ENCODE measurements around the gene ALG14.
"Not testable (repeated sequence)": the region's sequence is repeated elsewhere in the genome, so short reads cannot be mapped to it uniquely, and the experiment has no call there.

ALG14 gene

DNA sequence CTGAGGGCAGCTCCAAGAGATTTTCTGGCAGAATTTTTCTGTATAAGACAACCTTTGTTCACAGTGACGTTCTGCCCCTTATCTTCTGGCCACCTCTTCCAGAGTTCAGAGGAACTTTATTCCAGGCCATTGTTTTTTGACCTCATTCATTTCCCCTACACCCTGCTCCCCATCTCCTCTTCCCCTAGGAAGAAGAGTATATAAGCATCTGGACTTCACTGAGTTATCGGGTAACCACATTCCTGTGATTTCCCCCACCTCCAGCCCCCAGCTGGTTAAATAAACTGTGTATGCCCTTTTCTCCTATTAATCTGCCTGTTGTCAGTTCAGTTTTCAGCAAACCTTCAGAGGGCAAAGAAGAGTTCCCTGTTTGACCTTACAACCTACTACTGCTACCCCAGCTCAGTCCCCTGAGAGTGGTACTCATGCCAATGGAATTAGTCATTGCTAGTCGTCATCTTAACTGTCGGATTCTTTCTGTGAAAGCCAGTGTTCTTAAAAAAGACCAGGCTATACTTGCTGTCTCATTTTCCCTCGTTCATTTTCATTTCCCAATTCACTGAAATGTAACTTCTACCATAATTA, 14.3 kb upstream of the ALG14 start:
- no peak for DNase-seq

DNA sequence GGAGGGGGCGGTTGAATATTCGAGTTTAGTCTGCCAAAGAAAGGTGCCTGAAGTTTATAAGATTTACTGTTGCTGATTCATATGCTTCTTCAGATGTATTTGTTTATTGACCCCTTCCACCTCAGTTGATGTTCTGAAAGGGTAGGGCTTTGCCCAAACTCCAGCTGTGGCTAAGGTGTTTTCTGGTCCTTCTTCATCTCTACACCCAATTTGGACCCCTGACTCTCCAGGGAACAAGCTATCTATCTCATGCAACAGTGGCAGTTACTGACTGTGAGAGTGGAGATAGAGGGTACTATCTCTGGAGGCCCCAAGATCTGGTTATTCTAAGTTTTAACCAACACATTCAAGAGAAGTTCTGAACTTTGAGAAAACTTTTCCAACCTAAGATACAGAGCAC, 12.6 kb upstream of the ALG14 start:
- DNase-seq, result no peak

DNA sequence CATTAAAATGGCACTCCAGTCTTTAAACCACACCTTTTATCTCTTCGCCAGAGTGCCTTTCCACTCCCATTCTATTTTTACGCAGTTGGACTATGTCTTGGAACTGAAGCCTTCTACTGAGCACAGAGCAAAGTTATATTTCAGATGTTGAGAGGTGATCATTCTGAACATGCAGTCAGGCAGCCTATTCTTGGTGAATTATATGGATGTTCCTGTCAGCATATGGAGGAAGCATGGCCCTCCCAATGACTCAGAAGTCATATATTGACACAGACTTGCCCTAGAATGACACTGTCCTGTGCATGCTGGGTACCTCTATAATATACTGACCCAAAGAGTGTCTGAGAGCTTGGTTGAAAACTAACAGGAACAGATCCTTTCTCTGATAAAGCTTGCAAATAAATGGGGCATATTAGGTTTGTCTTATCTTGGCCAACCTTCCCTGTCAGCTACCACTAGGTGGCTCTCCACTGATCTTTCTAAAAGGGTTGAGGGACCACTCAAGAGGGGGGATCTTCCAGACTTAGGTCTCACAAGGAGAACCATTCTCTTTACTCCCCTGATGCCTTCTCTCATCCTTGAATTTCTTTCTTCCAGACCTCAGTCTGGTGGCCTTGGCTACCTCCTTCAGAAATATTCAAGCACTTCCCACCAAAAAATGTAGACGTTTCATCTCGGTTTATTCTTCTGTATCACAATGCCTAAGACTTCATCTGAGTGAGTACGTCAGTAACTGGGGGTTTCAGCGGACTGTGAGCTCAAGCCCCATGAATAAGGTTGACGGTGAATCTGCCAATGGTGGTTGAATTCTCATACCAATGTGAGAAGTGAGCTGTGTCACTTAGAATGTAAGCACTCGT, 11.8 kb upstream of the ALG14 start:
- DNase-seq, result no peak

DNA sequence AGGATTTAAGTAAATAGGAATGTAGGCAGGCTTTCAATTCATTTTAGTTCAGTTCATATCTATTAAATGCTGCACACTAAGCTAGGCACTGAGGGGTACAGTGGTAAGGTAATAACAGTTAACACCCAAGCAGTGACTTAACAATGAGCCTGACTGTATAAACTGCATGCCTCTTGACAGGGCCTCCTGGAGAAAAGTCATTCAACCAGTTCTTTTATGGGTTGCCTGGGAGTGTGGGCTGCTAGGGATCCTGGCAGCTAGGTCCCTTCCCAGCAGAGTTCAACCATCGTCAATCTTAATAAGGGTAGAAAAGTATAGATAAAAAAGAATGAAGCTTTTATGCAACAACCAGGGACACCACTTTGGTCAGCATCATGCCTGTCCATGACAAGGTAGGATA, 8.1 kb upstream of the ALG14 start:
- no peak for DNase-seq

DNA sequence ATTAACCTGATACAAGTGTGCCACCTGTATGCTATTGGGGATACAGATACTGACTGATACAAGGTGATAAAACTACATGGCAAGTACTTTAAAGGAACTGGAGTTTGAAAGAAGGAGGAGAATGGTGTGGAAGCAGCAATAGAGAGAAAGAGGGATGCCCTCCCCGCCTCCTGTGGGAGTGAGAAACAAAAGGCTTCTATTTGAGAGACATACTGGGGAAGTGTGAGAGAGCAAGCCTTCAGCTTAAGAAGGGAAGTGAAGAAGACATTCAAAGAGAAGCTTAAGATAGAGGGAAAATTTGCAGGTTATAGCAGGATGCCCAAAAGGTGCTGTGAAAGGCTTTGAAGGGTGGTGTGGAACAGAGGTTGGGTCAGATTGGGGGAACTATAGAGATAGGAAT, 7.7 kb upstream of the ALG14 start:
- DNase-seq, result no peak

DNA sequence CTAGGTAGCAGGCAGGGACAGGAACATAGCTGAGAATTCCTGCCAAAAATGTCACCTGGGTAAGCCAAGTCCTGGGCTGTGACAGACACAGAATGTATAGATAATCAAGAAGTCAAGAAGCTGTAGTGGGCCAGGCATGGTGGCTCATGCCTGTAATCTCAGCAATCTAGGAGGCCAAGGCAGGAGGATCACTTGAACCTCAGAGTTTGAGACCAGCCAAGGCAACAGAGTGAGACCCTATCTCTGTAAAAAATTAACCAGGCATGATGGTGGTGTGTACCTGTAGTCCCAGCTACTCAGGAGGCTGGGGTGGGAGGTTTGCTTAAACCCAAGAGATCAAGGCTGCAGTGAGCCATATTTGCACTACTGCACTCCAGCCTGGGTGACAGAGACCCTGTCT, 3.3 kb upstream of the ALG14 start:
- DNase-seq, result no peak

DNA sequence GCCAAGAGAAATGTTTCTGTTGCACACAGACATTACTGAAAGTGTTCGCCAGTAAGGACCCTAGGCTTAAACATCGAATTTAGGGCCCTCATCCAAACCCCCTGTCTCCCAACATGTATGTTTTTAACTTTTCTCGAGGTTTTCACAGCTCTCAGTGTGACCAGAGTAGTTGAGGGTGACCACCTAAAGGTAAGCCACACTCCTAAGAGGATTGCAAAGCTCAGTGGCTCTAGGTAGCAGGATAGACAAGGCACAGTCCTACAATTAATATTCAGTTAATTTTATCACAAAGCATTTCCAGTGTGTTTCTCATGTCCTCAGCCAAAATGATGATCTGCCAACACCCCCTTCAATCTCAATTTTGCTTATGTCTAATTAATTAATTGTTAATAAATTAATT, 695 bp upstream of the ALG14 start:
- no peak for DNase-seq

DNA sequence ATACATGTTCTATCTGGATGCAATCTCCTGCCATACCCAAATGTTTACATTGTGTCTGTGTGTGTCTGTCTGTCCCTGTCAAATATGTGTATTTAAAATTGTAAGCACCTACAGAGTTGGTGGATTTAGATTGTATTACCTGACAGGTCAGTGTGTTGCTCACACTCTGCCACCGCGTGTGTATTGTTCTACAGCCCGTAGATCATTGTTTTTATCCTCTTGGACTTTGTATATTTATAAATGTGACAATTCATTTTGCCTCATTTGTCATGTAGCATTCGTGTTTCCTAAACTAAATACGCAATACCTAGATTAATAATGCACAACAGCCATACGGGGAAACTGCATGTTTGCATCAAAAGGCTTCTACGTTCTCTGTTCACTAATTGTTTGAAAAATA, 634 bp downstream of the ALG14 start:
- no peak for DNase-seq

DNA sequence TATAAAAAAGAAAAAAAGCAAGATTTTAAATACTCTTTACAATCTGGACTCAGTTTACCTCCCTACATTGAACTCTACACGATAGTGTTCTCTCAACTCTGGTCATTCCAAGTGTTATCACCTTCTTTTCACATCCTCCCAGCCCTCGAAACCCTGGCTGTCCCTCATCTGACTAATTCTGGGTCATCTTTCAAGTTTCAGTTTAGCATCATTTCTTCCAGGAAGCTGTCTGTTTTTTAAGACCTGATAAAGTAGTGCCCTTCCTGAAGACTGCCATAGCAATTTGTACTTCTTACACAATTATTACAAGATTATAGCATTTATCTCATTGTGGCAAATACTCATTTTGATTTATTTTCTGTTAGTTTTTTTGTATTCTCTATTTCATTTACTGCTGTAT, 1.2 kb downstream of the ALG14 start:
- DNase-seq, result no peak

DNA sequence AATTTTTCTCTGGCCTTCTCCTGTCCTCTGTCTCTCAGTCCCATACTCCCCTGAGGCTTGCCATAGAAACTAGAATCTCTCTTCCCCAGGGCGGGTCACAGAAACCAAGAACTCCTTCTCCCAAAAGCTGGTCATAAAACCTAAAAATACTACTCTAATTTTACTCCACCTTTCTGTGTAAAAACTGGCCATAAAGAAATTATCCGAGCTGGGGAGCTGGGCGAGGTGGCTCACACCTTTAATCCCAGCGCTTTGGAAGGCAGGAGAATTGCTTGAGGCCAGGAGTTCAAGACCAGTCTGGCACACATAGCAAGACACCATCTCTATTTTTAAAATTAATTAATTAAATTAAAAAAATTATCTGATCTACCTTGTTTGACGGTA, 3.0 kb downstream of the ALG14 start:
- no peak for DNase-seq

DNA sequence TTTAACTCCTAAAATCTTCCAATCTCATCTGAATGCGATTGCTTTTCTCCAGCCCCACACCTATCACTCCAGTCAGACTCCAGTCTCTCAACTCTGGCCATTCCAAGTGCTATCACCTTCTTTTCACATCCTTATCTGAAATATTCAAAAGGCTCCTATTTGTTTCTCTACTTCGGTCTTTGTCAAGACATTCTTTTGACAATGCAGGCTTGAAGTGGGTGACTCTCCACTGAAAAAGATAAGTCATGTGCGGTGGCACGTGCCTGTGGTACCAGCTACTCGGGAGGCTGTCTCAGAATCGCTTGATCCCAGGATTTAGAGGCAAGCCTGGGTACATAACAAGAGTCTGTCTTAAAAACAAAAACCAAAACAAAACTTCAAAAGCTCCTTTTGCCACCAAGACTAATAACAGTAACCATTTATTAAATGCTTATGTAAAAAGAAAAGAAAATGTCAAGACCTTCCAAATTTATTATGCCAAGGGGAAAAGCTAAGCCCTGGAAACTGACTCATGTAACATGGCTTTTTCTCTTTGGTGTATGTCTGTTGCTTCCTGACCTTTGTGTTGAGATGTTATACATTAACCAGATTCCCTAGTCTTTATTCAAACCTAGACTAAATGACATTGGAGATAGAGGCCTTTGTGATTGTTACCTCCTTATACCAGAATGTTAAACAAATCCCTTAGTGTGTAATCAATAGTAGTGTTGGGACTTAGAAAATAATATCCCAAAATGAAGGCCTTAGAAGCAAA, 3.6 kb downstream of the ALG14 start:
- no peak for DNase-seq

DNA sequence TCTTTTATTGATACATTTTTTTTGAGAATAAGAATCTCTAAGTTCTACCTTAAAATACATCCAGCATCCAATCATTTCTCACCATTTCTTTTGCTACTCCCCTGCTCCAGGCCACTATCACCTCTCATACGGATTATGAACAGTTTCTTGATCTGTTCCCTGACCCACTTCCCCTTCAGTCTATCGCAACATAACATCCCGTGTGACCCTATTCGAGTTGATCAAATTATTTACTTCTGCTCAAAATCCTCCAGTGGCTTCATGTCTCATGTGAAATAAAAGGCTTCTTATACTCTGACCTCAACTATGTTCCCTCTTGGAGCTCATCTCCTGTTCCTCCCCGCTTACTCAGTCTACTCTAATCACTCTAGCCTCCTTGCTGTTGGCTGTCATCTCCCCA, 5.2 kb downstream of the ALG14 start:
- no peak for DNase-seq

DNA sequence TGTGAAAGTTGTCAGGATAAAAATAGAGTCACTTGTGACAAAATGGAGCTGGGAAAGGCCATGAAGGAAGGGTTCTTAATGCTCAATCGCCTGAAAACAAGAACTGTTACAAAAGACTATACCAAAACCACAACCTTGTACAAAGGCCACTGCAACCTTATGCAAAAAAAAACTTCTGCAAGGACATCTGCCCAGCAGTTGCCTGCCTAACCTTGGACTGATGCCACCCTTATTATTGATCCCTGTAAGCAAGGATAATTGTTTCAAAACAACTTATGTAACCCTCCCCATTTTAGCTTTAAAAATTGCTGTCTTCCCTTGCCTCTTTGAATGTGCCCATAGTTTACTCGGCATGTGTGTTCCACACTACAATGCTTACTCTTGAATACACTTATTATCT, 5.7 kb downstream of the ALG14 start:
- no peak for DNase-seq

DNA sequence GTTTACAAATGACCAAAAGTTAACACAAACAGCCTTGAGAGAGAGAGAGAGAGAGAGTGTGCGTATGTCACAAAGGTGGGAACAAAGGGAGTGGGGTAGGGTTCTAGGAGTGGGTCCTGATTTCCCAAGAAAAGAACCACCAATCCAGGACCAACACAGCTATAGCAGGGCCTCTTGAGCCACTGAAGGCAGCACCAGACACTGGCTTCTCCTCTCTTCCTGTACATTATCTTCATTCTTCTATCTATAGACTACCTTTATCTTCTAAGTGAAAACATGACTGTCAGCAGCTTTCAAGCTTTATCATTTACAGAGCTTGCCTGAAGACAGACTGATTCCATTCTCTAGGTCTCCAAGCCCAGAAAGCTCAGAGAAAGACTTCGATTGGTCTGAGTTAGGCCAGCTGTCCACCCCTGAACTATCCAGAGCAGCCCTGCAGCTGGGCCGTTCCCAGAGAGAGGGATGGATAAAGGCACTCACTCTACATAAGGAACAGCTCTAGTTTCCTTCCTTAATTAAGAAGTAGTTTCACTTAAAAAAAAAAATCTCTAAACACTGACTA, 11.2 kb downstream of the ALG14 start:
- no peak for DNase-seq

DNA sequence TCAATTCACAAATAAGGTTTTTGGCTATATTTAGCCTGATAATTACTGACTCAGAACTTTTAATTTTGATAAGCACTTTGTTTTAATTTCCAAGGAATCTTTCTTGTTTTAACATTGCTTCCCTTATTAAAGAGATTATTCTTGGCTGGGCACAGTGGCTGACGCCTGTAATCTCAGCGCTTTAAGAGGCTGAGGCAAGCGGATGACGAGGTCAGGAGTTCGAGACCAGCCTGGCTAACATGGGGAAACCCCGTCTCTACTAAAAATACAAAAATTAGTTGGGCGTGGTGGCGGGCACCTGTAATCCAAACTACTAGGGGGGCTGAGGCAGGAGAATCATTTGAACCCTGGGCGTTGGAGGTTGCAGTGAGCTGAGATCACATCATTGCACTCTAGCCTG, 13.8 kb downstream of the ALG14 start:
- DNase-seq, result no peak

DNA sequence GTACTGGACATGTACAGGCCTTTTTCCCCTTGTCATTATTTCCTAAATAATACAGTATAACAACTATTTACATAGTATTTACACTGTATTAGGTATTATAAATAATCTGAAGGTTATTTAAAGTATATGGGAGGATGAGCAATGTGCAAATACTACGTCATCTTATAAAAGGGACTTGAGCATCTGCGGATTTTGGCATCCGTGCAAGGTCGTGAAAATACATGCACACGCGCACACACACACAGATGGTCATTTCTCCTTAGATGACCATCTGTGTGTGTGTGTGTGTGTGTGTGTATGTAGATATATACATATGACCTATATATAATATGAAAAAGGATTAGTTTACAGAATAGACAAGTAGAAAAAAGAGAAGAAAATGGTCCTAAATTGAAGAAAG, 15.4 kb downstream of the ALG14 start:
- DNase-seq, result no peak

DNA sequence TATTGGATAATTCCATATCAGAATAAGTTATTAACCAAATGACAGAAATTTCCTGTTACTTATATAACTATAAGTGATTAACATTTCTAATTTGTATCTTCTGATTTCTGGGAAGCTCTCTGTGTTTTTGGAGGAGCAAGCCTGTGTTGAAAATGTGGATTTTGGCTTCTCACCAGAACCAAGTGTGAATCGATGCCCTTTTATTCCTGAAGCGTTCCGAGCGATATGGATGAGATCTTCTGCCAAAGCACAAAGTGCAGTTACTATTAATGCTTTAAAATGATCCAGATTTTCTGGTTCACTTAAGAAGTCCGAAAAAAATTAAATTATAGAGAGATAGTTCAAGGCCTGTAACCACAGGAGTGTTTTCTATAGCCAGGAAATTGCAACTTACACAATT, 22.8 kb downstream of the ALG14 start:
- DNase-seq, result no peak

DNA sequence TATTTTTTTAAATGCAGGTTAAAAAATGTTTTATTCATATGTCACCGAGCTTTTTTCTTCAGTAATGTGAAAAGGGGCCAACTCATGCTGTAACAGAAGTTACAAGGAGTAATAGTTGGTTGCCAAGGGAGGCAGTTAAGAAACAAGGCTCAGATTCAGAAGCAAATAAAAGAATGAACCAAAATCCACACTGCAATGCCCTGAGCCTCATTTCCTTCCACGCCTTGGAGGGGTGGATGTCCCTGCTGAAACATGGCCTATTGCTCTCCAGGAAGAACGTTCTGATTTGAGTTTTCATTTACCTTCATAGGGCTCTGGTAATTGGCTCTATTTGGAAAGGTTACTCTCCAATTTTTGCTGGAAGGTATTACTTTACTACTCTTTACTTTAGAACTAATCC, 24.4 kb downstream of the ALG14 start:
- no peak for DNase-seq

DNA sequence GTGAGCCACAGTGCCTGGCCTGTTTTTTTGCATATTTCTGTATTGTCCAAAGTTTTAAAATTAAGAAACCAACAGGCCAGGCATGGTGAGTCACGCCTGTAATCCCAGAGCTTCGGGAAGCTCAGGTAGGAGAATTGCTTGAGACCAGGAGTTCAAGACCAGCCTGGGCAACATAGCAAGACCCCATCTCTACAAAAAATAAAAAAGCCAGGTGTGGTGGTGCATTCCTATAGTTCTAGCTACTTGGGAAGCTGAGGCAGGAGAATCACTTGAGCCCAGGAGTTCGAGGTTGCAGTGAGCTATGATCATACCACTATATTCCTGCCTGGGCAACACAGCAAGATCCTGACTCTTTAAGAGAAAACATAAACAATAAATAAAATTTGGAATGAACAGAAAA, 25.1 kb downstream of the ALG14 start:
- DNase-seq, result not testable (repeated sequence)

DNA sequence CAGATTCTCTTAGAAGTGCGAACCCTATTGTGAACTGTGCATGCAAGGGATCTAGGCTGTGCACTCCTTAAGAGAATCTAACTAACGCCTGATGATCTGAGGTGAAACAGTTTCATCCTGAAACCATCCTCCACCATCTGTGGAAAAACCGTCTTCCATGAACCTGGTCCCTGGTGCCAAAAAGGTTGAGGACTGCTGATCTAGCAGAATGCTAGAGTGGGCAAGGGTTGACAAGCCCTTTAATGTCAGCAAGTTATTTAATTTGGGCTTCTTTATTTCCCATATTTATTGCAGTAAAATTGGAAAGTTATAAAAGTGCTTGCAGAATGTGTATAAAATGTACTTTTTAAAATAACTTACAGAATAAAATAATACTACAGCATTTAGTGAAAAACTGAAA, 26.4 kb downstream of the ALG14 start:
- no peak for DNase-seq

DNA sequence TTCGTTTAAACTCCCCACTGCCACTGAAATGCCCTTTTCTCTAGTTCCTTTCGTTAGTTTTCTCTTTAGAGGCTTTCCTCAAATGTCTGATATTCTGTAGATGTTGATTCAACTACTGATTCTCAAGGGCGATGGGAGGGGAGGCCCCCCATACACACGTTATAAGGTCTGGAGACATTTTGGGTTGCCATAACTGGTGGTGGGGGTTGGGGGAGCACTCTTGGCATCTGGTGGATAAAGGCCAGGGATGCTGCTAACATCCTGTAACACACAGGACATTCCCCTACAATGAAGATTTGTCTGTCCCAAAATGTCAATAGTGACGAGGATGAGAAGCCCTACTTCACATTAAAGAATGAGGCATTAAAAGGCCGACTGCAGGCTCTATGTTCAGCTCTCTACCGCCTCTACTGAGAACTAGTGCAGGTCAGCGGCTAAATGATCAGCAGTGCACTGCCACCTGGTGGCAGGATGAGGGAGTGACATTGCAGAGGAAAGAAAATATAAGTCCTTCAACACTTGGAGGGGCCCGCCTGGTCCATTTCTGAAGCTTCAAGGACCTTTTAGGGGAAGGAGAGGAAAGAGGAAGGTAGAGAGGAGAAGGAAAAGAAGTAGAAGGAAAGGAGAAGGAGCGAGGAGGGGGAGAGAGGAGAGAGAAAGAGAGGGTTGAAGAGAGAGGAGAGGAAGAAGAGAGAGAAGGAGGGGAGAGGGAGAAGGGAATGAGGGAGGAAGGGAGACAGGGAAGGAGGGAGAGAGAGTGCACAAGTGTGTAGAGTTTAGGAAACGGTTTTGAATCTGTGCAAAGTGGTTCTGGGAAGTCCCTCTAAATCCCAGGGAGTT, 29.4 kb downstream of the ALG14 start:
- DNase-seq, result peak; percentile 62

DNA sequence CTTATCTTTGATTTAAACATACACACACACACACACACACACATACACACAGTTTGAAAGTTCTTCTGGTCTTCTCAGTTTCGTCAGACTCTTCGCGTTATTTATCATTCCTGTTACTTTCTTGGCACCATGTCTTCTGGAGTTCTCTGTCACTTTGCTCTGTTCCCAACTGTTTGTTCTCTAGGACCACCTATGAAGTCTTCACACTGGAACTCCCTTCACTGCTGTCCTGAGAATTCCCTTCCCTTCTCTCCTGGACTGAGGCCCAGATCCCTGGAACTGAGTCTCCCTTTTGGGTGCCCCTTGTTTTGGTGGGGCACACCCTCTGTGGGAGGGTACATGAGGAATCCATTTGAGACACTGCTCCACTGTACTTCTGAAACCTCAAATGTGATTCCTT, 30.5 kb downstream of the ALG14 start:
- no peak for DNase-seq

Data from activated effector memory CD4-positive, alpha-beta T cell treated with Interleukin-2 at 50 U/mL for 16 hours (primary cell).